Brain pericyte (primary cell): Measurements from ENCODE around the gene MAZ.
"Not testable (repeated sequence)": the region's sequence is repeated elsewhere in the genome, so short reads cannot be mapped to it uniquely, and the experiment has no call there.

Experiments used
- DNase-seq: peaks from one replicate; pipeline ENCODE4 v3.0.0-alpha.2; 2012; ENCODE audit warnings: low read depth, low spot score

Gene MAZ

GRCh38 chr16:29806099-29806579 is at the start of gene MAZ:
Gene MAZ (plus strand): TSS chr16:29806529. CDS start chr16:29806702, 173 bp downstream.
- DNase-seq, result no peak

- DNase-seq, result no peak
Observed at GRCh38 chr16:29756654-29757053, 49.7 kb upstream of the MAZ start.

GRCh38 chr16:29757086-29757485 is 49.2 kb upstream of the MAZ start:
- DNase-seq, result not testable (repeated sequence)

GRCh38 chr16:29757950-29758466 is 48.3 kb upstream of the MAZ start:
- DNase-seq, result no peak

- DNase-seq, result no peak
Observed at GRCh38 chr16:29760567-29761279, 45.6 kb upstream of the MAZ start.

- DNase-seq, result not testable (repeated sequence)
Observed at GRCh38 chr16:29761280-29761651, 45.1 kb upstream of the MAZ start.

GRCh38 chr16:29761882-29762281 is 44.4 kb upstream of the MAZ start:
- no peak for DNase-seq

- DNase-seq, result no peak
Observed at GRCh38 chr16:29763326-29763725, 43.0 kb upstream of the MAZ start.

GRCh38 chr16:29765167-29766032 is 40.9 kb upstream of the MAZ start:
- no peak for DNase-seq

- no peak for DNase-seq
Observed at GRCh38 chr16:29766571-29766970, 39.8 kb upstream of the MAZ start.

GRCh38 chr16:29767062-29767461 is 39.3 kb upstream of the MAZ start:
- DNase-seq, result no peak

GRCh38 chr16:29769507-29769906 is 36.8 kb upstream of the MAZ start:
- DNase-seq, result no peak

- no peak for DNase-seq
Observed at GRCh38 chr16:29770250-29770929, 35.9 kb upstream of the MAZ start.

- DNase-seq, result not testable (repeated sequence)
Observed at GRCh38 chr16:29772330-29772729, 34.0 kb upstream of the MAZ start.

- no peak for DNase-seq
Observed at GRCh38 chr16:29774730-29775129, 31.6 kb upstream of the MAZ start.

- DNase-seq, result no peak
Observed at GRCh38 chr16:29775742-29776408, 30.5 kb upstream of the MAZ start.

GRCh38 chr16:29777576-29778350 is 28.6 kb upstream of the MAZ start, which contains the start of gene ZG16:
Gene ZG16 (plus strand): TSS chr16:29778256. CDS start chr16:29779267, 1,011 bp downstream.
- no peak for DNase-seq

- no peak for DNase-seq
Observed at GRCh38 chr16:29779474-29779873, 26.9 kb upstream of the MAZ start.

- DNase-seq, result not testable (repeated sequence)
Observed at GRCh38 chr16:29783094-29783953, 23.0 kb upstream of the MAZ start.
